ENCODE data around the gene DMKN. TPM values are rescaled to one million over a fixed set of nuclear protein-coding genes. Genes with fewer than 3 reads are reported as not detected.
"Not testable (repeated sequence)": the region's sequence is repeated elsewhere in the genome, so short reads cannot be mapped to it uniquely, and the experiment has no call there.

DMKN gene
- total and polyA plus RNA-seq, 8 donors: 92.5 to 140 (median 111) TPM

DNA sequence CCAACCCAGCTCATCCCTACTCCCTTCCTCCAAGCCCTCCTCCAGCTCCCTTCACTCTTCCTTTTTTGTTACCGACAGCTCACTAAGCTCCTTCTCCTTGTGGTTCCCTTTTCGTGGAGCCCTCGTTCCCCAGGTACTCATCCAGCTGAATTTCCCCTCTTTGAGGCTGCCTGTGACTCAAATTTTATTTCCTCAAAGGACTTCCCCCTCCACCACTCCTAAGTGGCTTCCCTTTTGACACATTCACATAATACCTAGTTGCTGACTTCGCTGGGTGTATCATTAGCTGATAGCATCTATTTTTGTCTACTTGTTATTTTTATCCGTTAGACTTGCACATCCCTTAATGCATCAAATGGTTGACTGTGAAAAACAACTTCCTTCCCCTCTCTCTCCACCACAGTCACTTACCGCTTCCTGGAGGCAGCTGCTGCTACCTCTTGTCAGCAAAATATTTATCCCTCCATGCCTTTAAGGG is 50.9 kb downstream of the DMKN start:
- Histone ChIP-seq H3K27ac (peak overlapping the region in 1 of 2 donors; percentile 65), H3K4me3 (no peak overlapping the region), H3K36me3 (no peaks in the 10 kb centered on the region), H3K9me3 (no peaks in the 10 kb centered on the region), H3K4me1 (peaks cover 15 to 69% of the 10 kb centered on the region in 2 donors), H3K27me3 (no peaks in the 10 kb centered on the region)
- DNase-seq: no peak
- ATAC-seq: peak; percentile 48
- TF ChIP-seq, protein P1, sequence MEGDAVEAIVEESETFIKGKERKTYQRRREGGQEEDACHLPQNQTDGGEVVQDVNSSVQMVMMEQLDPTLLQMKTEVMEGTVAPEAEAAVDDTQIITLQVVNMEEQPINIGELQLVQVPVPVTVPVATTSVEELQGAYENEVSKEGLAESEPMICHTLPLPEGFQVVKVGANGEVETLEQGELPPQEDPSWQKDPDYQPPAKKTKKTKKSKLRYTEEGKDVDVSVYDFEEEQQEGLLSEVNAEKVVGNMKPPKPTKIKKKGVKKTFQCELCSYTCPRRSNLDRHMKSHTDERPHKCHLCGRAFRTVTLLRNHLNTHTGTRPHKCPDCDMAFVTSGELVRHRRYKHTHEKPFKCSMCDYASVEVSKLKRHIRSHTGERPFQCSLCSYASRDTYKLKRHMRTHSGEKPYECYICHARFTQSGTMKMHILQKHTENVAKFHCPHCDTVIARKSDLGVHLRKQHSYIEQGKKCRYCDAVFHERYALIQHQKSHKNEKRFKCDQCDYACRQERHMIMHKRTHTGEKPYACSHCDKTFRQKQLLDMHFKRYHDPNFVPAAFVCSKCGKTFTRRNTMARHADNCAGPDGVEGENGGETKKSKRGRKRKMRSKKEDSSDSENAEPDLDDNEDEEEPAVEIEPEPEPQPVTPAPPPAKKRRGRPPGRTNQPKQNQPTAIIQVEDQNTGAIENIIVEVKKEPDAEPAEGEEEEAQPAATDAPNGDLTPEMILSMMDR (IDR thresholded peaks at IDR 0.05): no peak
- intact Hi-C loops (cut with DNase I): loop anchor here in 1 of 2 donors (10.0 kb wide), 1 partner anchor 108 kb away; the partner anchor contains the start of gene FFAR3

DNA sequence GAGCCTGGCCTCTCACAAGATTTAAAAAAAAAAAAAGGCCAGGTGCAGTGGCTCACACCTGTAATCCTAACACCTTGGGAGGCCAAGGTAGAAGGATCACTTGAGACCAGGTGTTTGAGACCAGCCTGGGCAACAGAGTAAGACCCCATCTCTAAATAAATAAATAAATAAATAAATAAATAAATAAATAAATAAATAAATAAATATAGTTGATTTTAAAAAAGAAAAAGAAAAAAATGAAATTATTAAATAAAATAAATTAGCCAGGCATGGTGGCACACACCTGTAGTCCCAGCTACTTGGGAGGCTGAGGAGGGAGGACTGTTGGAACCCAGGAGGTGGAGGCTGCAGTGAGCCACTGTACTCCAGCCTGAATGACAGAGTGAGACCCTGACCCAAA is 51.7 kb downstream of the DMKN start:
- intact Hi-C loops (cut with DNase I): loop anchor here in 1 of 2 donors (10.0 kb wide), 1 partner anchor 107 kb away; the partner anchor contains the start of gene FFAR3
- Histone ChIP-seq H3K4me1 (peaks cover 15 to 65% of the 10 kb centered on the region in 2 donors), H3K27ac (peak overlapping the region in 1 of 2 donors; percentile 79)
- ATAC-seq, H3K4me3 ChIP-seq, DNase-seq, H3K36me3 ChIP-seq, H3K9me3 ChIP-seq, H3K27me3 ChIP-seq: not testable (repeated sequence)

DNA sequence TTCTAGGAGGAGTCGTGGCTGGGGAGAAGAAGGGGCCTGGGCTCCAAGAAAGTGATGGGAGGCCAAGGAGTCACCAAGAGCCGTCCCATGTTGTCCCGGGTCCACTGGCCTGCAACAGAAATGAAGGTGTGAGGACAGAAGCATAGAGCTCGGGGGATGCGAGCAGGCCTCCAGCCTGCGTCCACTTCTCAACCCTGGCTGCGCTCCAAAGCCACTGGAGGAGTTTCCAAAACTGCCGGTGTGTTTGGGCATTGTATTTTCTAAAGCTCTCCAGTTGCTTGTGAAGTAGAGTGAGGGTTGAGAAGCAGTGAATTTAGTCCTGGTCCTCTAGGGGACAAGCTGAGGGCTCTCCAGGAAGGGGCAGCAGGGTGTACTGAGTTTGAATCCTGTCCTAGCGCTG is 52.4 kb downstream of the DMKN start:
- no peaks in the 10 kb centered on the region for H3K36me3 ChIP-seq
- ATAC-seq: peak; percentile 18
- peak in 1 of 4 donors; percentile 44 for DNase-seq
- intact Hi-C loops (cut with DNase I): loop anchor here in 1 of 2 donors (10.0 kb wide), 1 partner anchor 106 kb away; the partner anchor contains the start of gene FFAR3
- peak overlapping the region in 1 of 2 donors; percentile 79 for H3K27ac ChIP-seq
- no peaks in the 10 kb centered on the region for H3K9me3 ChIP-seq
- H3K4me3 ChIP-seq: no peak overlapping the region
- TF ChIP-seq, protein P1 (IDR thresholded peaks at IDR 0.05): no peak
- no peaks in the 10 kb centered on the region for H3K27me3 ChIP-seq
- H3K4me1 ChIP-seq: peaks cover 15 to 65% of the 10 kb centered on the region in 2 donors

DNA sequence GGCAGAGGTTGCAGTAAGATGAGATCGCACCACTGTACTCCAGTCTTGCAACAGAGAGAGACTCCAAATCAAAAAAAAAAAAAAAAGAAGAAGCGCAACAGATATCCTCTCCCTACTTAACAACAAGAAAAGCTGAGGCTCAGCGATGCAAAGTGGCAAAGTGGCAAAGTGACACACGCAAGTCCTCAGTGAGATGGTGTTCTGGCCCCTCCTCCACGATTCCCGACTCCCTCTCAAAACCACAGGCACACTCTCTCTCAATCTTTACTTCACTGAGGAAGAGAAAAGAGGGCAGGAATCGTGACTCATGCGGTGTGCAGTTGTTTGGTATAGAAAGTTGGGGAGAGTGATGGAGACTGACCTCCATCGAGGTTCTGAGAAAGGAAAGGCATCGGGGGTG is 52.8 kb downstream of the DMKN start:
- Histone ChIP-seq H3K9me3 (no peaks in the 10 kb centered on the region), H3K4me1 (peaks cover 15 to 69% of the 10 kb centered on the region in 2 donors), H3K27me3 (no peaks in the 10 kb centered on the region), H3K4me3 (no peak overlapping the region), H3K27ac (peak overlapping the region in 1 of 2 donors; percentile 79), H3K36me3 (no peaks in the 10 kb centered on the region)
- TF ChIP-seq, protein P1 (IDR thresholded peaks at IDR 0.05): no peak
- no peak for DNase-seq
- intact Hi-C loops (cut with DNase I): loop anchor here in 1 of 2 donors (10.0 kb wide), 1 partner anchor 106 kb away; the partner anchor contains the start of gene FFAR3
- ATAC-seq: no peak

DNA sequence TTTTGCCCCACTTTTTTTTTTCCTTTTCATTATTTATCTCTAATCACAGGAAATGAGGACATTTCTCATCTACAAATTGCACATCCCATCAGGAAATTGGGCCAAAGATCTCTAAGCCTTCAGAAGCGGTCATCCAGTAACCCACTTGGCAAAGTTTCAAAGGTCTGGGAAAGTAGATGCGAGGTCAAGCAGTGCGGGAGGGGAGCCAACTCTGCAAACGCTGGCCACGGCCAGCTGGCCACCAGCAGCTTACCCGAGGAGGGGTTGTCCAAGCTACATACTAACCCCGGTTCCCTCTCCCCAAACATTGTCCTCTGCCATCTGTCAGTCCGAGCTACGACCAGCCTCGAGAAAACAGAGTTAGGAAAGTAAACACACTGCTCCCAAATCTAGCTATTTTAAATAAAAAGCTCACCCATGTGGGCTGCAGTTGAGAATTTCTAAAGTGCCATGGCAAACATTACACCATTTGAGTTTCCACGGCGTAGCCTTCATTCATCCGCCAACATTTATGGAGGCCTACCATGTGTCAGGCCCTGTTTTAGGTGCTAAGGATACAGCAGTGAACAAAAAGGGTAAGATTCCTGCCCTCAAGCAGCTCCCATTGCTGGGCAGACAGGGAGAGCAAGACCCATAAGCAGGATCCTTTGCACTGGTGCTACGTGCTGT is 53.9 kb downstream of the DMKN start:
- ATAC-seq (peak; percentile 50), DNase-seq (peak in 2 of 4 donors; percentile 81 to 92)
- H3K4me3 ChIP-seq: no peak overlapping the region
- H3K27me3 ChIP-seq: no peaks in the 10 kb centered on the region
- H3K27ac ChIP-seq: peak overlapping the region in 1 of 2 donors; percentile 79
- no peaks in the 10 kb centered on the region for H3K36me3 ChIP-seq
- TF ChIP-seq, protein P1 (IDR thresholded peaks at IDR 0.05): no peak
- intact Hi-C loops (cut with DNase I): loop anchor here in 1 of 2 donors (10.0 kb wide), 1 partner anchor 105 kb away; the partner anchor contains the start of gene FFAR3
- H3K9me3 ChIP-seq: no peaks in the 10 kb centered on the region
- H3K4me1 ChIP-seq: peaks cover 15 to 79% of the 10 kb centered on the region in 2 donors
